Activated CD4-positive, alpha-beta T cell treated with anti-CD3 and anti-CD28 coated beads, Interleukin-2, amount 50 U/mL, for 16 hours (primary cell): ENCODE results near the gene FMNL2.
"Not testable (repeated sequence)": the region's sequence is repeated elsewhere in the genome, so short reads cannot be mapped to it uniquely, and the experiment has no call there.

ENCODE experiments used
- DNase-seq: peaks from one replicate; pipeline ENCODE4 v3.0.0-alpha.2; 2020

FMNL2 gene

GRCh38 chr2:152501666-152502065 lies 166.7 kb downstream of the FMNL2 start:
- no peak for DNase-seq

GRCh38 chr2:152504618-152505017 lies 169.6 kb downstream of the FMNL2 start:
- no peak for DNase-seq

- DNase-seq: no peak
Observed at GRCh38 chr2:152505495-152505906, 170.5 kb downstream of the FMNL2 start.

GRCh38 chr2:152506843-152507242 lies 171.9 kb downstream of the FMNL2 start:
- DNase-seq: peak; percentile 82

GRCh38 chr2:152507907-152508306 lies 172.9 kb downstream of the FMNL2 start:
- DNase-seq: no peak

GRCh38 chr2:152508446-152508845 lies 173.5 kb downstream of the FMNL2 start:
- DNase-seq: no peak

GRCh38 chr2:152509772-152510491 lies 175.0 kb downstream of the FMNL2 start:
- DNase-seq: no peak

- DNase-seq: no peak
Observed at GRCh38 chr2:152510621-152511020, 175.6 kb downstream of the FMNL2 start.

- DNase-seq: no peak
Observed at GRCh38 chr2:152511981-152512380, 177.0 kb downstream of the FMNL2 start.

- DNase-seq: no peak
Observed at GRCh38 chr2:152513029-152513428, 178.1 kb downstream of the FMNL2 start.

GRCh38 chr2:152513681-152514080 lies 178.7 kb downstream of the FMNL2 start:
- no peak for DNase-seq

- DNase-seq: no peak
Observed at GRCh38 chr2:152518034-152518433, 183.1 kb downstream of the FMNL2 start.

GRCh38 chr2:152518641-152519580 lies 183.9 kb downstream of the FMNL2 start:
- DNase-seq: no peak

- DNase-seq: no peak
Observed at GRCh38 chr2:152519581-152519952, 184.6 kb downstream of the FMNL2 start.

GRCh38 chr2:152520759-152521158 lies 185.8 kb downstream of the FMNL2 start:
- no peak for DNase-seq

- not testable (repeated sequence) for DNase-seq
Observed at GRCh38 chr2:152522446-152522845, 187.5 kb downstream of the FMNL2 start.

GRCh38 chr2:152523091-152523490 lies 188.1 kb downstream of the FMNL2 start:
- no peak for DNase-seq

GRCh38 chr2:152525277-152525838 lies 190.4 kb downstream of the FMNL2 start:
- no peak for DNase-seq

GRCh38 chr2:152529420-152530115 lies 194.6 kb downstream of the FMNL2 start:
- DNase-seq: no peak

GRCh38 chr2:152532241-152532640 lies 197.3 kb downstream of the FMNL2 start:
- no peak for DNase-seq

- no peak for DNase-seq
Observed at GRCh38 chr2:152534460-152535135, 199.6 kb downstream of the FMNL2 start.

GRCh38 chr2:152537081-152537651 lies 202.2 kb downstream of the FMNL2 start:
- no peak for DNase-seq
